Progenitor cell of endocrine pancreas (in vitro differentiated cells): ENCODE results near the gene IRF4. TPM values are rescaled to one million over a fixed set of nuclear protein-coding genes. Genes with fewer than 3 reads are reported as not detected.

Experiments
- DNase-seq: peaks from one replicate; pipeline ENCODE4 v3.0.0; 2021; ENCODE audit warnings: low spot score; ENCODE audit not compliant: unreplicated experiment
- H3K27ac Mint-ChIP-seq: 2 replicates; pipeline ENCODE4 v1.8.0; 2021; ENCODE audit warnings: mild to moderate bottlenecking, moderate library complexity, mixed read lengths
- H3K27me3 Mint-ChIP-seq: 2 replicates; pipeline ENCODE4 v1.8.0; 2021; ENCODE audit warnings: mixed read lengths
- H3K36me3 Mint-ChIP-seq: 2 replicates; pipeline ENCODE4 v1.8.0; 2022; ENCODE audit warnings: mixed read lengths; ENCODE audit not compliant: insufficient read depth
- H3K4me1 Mint-ChIP-seq: 2 replicates; pipeline ENCODE4 v1.8.0; 2021; ENCODE audit warnings: low read depth, mixed read lengths
- H3K4me3 Mint-ChIP-seq: 2 replicates; pipeline ENCODE4 v1.8.0; 2021; ENCODE audit warnings: low read depth, mild to moderate bottlenecking, moderate library complexity, mixed read lengths
- H3K9me3 Mint-ChIP-seq: 2 replicates; pipeline ENCODE4 v1.8.0; 2021; ENCODE audit warnings: low read depth, mixed read lengths
- total RNA-seq: library from RNA; stranded (reverse); gene quantifications from 2 replicates; pipeline ENCODE4 v1.2.1, GENCODE V29; 2021
- TF ChIP-seq, protein P1 (sequence below): fragments of 200-600 bp; sonication (generic); IDR thresholded peaks from one replicate; pipeline ENCODE4 v1.5.0; 2021; ENCODE audit warnings: antibody characterized with exemption, mild to moderate bottlenecking; ENCODE audit not compliant: unreplicated experiment

Gene IRF4
- total RNA-seq, 1 donor from 2014 or later = not detected

DNA sequence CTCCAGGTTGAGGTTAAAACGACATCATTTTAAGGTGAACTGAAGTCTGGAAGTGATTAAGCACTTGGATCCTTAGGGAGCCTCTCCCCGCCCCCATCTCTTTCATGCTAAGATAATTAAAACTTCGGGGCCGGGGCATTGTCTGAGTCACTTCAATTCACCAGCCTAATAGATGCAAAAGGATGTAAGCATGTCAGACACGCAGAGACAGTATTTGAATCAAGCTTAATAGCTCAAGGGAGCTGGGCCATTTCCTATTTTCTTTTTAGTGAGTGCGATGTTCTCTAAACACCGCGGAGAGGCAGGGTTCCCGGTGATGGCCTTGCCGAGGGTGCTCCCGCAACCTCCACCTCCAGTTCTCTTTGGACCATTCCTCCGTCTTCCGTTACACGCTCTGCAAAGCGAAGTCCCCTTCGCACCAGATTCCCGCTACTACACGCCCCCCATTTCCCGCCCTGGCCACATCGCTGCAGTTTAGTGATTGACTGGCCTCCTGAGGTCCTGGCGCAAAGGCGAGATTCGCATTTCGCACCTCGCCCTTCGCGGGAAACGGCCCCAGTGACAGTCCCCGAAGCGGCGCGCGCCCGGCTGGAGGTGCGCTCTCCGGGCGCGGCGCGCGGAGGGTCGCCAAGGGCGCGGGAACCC is 516 bp upstream of the IRF4 start:
- H3K4me3 Mint-ChIP-seq = peak overlapping the region; percentile 2
- no peak for DNase-seq
- peaks cover 7% of the 10 kb centered on the region for H3K4me1 Mint-ChIP-seq
- TF ChIP-seq, protein P1, sequence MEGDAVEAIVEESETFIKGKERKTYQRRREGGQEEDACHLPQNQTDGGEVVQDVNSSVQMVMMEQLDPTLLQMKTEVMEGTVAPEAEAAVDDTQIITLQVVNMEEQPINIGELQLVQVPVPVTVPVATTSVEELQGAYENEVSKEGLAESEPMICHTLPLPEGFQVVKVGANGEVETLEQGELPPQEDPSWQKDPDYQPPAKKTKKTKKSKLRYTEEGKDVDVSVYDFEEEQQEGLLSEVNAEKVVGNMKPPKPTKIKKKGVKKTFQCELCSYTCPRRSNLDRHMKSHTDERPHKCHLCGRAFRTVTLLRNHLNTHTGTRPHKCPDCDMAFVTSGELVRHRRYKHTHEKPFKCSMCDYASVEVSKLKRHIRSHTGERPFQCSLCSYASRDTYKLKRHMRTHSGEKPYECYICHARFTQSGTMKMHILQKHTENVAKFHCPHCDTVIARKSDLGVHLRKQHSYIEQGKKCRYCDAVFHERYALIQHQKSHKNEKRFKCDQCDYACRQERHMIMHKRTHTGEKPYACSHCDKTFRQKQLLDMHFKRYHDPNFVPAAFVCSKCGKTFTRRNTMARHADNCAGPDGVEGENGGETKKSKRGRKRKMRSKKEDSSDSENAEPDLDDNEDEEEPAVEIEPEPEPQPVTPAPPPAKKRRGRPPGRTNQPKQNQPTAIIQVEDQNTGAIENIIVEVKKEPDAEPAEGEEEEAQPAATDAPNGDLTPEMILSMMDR = no peak
- peaks cover 90% of the 10 kb centered on the region for H3K27me3 Mint-ChIP-seq
- H3K36me3 Mint-ChIP-seq = no peaks in the 10 kb centered on the region
- H3K9me3 Mint-ChIP-seq = no peaks in the 10 kb centered on the region
- no peak overlapping the region for H3K27ac Mint-ChIP-seq

DNA sequence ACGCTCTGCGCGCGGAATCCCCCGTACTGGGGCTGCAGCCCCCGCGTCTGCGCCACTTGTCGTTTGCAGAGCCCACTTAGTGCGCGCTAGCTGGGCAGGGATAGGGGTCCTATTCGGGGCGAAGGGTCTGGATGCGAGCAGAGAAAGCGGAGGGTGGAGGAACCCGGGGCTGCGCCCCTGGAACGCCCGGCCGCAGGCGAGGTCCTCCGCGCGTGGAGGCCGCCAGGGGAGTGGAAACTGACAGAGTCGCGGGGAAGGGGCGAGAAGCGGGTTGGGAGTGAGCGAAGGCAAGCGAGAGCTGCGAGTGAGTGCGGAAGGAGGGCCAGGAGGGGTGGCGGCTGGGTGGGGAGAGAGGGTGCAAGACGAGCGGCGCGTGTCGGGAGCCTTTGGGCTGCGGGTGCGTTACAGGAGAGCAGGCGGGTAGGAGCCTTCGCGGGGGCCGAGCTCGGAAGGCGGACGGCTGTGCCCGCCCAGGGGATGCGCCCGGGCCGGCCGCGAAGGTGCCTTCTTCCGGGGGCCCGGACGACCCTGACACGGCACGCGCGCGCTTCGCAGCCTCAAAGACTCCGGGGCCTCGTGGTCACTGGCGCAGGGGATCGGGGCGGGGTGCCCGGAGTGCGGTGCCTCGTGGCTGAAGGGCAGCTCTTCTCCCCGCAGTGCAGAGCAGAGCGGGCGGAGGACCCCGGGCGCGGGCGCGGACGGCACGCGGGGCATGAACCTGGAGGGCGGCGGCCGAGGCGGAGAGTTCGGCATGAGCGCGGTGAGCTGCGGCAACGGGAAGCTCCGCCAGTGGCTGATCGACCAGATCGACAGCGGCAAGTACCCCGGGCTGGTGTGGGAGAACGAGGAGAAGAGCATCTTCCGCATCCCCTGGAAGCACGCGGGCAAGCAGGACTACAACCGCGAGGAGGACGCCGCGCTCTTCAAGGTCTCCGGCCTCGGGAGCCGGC is 1.2 kb downstream of the IRF4 start:
- no peak for DNase-seq
- peak overlapping the region; percentile 11 for H3K4me3 Mint-ChIP-seq
- no peaks in the 10 kb centered on the region for H3K36me3 Mint-ChIP-seq
- no peak overlapping the region for H3K27ac Mint-ChIP-seq
- TF ChIP-seq, protein P1 = no peak
- no peaks in the 10 kb centered on the region for H3K9me3 Mint-ChIP-seq
- H3K4me1 Mint-ChIP-seq = peaks cover 7% of the 10 kb centered on the region
- H3K27me3 Mint-ChIP-seq = peaks cover 87% of the 10 kb centered on the region

DNA sequence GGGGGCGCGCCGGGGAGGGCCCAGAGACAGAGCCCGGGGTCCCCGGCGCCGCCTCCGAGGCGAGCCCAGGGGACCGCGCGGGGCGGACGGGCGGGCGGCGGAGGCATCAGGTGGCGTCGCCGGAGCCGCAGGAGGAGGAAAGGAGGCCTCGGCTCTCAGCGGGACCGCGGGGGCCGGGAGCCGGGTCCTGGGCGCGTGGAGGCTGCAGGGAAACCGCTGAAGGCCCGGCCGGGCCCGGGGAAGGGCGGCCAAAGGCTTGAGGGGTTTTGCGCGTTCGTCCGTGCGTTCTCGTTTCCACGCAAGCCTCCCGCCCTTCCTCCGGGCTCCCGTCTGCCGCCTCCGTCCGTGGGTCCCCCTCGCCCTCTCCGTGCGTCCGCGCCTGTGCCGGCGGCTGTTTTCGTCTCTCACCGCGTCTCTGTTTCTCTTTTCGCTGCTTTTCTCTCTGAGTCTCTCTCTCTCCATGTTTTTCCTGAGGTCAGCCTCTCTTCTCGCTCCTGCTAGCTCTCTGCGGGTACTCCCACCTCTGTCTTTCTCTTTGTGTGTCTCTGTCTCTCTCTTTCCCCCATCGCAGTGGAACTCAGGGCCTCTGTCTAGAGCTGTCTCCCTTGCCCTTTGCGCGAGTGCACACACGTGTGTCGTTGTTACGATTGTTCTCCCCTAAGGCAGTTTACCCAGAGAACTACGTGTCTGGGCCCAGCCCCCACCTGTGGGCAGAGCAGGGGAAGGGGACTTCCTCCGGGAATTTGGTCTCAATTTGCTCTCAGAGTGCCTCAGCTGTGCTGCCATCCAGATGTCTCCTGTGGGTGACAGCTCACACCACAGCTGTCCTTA is 2.1 kb downstream of the IRF4 start:
- peaks cover 87% of the 10 kb centered on the region for H3K27me3 Mint-ChIP-seq
- peak overlapping the region; percentile 59 for H3K4me3 Mint-ChIP-seq
- no peak for DNase-seq
- H3K27ac Mint-ChIP-seq = peak overlapping the region; percentile 43
- no peaks in the 10 kb centered on the region for H3K9me3 Mint-ChIP-seq
- peaks cover 7% of the 10 kb centered on the region for H3K4me1 Mint-ChIP-seq
- TF ChIP-seq, protein P1 = no peak
- H3K36me3 Mint-ChIP-seq = no peaks in the 10 kb centered on the region

DNA sequence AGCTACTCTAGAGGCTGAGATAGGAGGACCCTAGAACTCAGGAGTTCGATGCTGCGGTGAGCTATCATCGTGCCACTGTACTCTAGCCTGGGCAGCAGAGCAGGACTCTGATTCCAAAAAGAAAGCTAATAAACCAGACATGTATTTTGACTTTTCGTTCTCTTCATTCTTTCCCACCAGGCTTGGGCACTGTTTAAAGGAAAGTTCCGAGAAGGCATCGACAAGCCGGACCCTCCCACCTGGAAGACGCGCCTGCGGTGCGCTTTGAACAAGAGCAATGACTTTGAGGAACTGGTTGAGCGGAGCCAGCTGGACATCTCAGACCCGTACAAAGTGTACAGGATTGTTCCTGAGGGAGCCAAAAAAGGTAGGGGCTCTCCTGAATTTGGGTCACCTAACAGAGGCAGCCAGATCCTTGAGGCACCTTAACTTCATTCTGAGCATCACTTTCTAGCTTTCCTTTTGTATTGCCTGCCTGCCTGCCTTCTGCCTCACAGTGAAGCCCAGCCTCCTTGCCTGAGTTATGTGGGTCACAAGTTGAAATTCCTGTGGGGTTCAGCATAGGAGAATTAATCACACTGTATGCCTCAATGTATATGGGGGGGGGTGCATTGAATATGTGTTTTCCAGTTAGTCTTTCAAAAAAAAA is 3.2 kb downstream of the IRF4 start:
- Mint-ChIP-seq H3K36me3 (no peaks in the 10 kb centered on the region), H3K9me3 (no peaks in the 10 kb centered on the region), H3K4me3 (no peak overlapping the region), H3K27ac (no peak overlapping the region), H3K27me3 (peaks cover 86% of the 10 kb centered on the region), H3K4me1 (peaks cover 7% of the 10 kb centered on the region)
- TF ChIP-seq, protein P1 = no peak
- DNase-seq = no peak
